GM21381 (cell line): ENCODE results near the gene SEC22C.
A peak's percentile ranks its signal among the peaks of the same experiment; 100 is the strongest.

Experiments
- ATAC-seq: cut with Tn5 transposase; IDR thresholded peaks from one replicate; pipeline ENCODE4 v1.9.1; 2021; ENCODE audit warnings: mild to moderate bottlenecking, moderate library complexity; ENCODE audit not compliant: unreplicated experiment

Gene SEC22C

DNA sequence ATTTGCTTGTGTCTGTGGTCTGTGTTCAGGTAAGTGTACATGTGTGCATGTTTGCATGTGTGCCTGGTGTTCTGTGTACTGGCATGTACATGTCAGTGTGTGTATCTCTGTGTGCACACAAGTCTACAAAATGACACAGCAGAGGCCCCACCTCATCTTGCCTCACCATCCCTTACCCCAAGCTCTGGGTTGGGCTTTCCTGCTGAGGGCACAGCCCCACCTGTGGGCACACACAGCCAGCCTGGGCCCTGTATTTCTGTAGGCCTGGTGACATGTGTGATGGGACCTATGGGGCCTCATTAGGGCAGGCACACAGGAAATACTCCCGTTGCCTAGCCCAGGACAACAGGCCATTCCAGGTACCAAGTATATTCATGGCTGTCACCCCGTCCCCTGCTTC lies 65.8 kb downstream of the SEC22C start:
- no peak for ATAC-seq

DNA sequence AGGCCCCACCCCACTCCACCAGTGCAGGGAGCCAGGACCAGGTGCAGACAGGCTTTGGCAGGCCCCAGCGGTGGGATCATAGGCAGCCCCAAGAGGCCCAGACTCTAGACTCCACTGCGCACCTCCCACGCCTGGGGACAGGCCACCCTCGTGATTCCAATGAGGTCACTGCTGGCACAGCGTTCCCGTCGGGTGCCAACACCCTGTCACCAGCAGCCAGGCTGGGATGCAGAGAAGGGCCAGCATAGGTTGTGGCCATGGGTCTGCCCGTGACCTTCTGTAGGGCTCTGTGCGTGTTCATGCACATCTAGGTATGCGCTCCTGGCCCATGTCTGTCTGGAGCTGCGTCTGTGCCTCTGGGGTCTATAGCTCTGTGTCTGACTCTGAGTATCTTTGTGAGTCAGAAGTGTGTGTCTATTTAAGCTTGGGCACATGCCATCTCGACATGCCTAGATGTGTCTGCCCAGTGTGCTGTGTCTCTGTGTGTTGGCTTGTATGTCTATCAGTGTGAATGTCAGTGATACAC lies 66.3 kb downstream of the SEC22C start:
- no peak for ATAC-seq

DNA sequence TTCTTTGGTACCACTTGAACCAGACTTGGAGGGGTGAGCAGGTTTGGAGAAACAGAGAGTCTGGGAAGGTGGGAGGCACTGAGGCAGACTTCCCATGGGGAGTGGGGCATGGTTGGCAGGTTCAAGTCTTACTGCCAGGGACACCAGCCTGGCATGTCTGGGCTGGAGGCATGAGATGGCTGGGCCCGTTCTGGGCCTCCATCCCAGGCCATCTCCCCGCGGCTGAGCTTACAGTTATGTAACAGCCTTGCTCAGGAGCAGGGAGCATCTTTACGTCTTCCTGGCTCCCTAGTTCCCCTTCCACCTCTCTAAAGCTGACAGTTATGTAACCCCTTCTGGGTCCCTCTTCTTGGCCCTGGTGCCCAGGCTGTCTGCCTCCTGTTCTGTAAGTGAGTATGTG lies 66.9 kb downstream of the SEC22C start:
- ATAC-seq, result no peak

DNA sequence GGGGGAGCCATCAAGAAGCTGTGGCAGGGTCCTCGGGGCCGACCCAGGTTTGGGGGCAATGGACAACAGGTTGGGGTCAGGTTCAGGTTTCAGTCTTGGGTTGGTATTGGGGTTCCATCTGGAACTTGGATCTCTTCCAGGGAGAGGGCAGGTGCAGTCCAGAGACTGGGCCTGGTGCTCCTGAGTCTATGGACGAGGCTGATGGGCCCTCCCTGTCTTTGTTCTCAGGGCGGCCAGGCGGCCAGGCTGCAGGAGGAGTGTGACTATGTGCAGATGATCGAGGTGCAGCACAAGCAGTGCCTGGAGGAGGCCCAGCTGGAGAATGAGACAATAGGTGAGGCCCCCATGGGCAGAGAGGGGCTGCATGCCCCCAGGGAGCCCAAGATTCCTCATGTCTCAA lies 68.2 kb downstream of the SEC22C start:
- no peak for ATAC-seq

DNA sequence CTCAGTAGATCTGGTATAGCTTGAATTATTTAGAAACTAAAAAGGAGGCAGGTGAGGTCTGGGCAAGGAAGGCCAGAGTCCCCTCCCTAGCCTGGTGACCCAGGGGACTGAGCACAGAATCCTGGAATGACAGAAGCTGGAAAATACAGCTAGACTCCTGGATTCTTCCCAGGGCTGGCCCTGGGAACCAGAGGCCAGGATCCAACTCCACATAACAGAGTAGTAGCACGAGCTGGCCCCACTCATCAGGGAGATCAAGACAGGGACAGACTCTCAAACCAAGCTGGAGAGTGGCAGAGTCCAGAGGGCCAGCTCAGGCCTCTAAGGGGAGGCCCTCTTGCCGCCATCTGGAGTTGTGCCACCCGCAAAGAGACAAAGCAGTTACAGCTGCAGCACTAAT lies 68.6 kb downstream of the SEC22C start:
- no peak for ATAC-seq

DNA sequence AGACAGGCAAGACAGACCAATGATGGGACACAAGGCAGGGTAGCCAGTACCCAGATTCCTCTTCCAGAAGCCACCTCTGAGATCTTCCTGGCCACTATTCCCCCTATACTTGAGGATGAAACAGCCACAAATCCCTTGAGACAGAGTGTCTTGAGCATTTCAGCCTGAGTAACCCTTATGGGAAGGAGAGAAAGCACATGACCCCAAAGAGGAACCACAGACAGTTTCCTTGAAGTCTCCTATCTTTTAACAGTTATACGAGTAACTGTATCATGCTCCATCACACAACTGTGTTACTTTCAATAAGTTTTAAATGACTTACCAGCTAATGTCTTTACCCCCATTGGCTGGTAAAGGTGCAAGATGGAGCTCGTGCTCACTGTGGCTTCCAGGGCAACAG lies 70.0 kb downstream of the SEC22C start:
- no peak for ATAC-seq

DNA sequence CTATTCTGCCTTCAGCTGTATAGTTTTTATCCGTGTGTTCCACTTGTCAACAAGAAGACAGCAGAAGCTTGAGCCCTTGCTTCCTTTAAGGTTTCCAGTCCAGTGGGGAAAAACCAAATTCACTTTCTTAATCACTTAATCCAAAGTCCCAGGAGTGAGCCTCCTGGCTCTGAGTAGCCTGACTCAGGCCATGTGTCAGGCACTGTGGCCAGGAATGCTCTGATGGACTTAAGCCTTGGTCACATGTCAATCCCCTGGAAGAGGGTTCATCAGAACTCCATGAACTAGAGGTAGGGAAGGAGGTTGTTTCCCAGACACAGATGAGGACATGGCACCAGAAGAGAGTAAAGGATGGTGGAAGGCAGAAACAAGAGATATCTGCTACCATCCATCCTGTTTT lies 70.6 kb downstream of the SEC22C start:
- ATAC-seq, result no peak

DNA sequence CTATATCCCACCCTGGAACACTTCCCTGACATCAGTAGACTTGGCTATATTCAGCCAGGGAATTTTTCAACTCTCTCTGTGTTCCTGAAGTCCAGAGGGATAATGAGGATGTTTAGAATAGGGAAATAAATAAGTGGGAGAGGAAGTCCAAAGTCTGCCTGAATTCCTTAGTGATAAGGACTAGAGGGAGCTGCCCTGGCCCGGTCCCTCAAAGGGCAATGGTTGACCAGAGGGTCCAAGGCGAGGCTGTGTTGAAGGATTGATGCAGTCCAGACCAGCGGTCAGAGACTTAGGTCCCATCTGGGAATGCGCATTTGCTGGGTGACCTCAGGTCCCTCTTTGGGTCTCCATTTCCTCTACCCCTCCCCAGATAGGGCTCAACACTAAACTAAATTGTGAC lies 71.4 kb downstream of the SEC22C start:
- ATAC-seq, result no peak

DNA sequence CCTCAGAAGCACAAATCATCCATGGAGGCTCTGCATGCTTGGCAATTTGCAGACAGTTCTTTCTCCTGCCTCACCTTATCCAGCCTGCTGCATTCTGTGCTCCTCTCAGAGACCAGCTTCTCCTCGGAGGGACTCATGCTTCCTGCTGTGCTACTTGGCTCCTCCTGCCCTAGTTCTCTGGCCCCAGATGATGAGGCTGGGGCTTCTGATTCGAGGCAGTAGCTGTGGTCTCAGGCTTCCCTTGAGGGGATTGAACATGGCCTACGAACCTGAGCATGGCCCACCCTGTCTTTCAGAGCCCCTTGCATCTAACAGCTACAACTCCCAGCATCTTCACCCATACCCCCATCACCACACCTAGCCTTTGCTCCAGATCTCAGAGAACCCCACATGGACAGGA lies 72.7 kb downstream of the SEC22C start:
- ATAC-seq, result no peak

DNA sequence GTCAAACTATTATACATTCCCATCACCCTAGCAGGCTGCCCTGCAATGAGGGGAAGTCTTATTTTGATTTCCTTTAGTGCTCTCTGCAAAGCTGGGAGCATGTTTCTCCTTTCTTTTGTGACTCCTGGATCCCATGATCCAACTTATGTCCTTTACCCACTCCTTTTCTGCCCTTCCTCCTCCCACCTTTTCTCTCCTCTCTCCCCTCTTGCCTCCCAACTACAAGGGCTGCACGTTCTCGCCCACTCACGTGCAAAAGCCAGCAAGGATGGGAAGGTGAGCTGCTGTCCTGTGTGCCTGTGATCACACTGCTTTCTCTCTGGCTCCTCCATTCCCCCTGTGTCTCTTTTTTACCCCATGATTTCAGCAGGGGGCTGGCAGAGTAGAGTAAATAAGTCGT lies 73.2 kb downstream of the SEC22C start:
- no peak for ATAC-seq

DNA sequence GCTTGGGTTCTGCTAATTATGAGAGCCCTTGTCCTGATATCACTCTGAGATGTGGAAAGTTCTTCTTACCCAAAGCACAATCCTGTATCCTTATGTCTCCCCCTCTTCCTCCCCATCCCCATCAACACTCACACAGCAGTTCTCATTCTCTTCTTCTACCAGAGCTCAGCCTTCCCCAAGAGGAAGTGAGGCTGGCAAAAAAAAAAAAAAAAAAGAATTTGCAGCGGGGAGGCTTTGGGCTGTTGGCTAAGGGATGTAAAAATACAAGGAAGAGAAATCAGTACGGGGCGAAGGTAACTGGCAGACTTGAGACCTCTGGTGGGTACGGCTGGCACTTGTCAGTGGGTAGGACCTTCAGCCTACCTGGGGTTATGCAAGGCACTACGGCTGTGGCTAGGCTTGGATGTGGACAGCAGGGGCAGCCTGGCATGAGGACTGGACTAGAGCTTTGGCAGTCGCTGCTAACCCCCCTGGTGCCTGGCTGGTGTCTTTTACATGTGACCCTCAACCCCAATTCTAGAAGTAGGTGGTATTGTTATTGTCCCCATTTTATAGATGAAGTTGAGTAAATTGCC lies 73.9 kb downstream of the SEC22C start:
- no peak for ATAC-seq

DNA sequence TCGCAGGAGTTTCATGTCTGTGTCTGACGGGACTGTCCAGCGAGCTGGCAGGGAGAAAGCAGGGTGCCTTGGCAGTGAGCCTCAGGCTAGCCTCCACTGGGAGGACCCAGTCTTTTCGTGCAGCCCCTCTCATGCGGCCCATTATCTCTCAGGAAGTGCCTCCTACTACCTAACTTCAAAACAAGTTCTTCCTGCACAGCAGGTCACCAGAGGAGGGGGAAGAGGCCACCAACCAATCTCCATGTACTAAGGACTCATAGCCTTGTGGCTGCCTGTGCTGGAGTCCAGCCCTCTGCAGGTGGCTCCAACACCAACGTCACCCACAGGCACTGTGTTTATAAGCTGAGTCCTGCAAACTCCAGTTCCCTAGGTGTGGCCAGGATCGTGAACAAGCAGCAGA lies 74.5 kb downstream of the SEC22C start:
- no peak for ATAC-seq

DNA sequence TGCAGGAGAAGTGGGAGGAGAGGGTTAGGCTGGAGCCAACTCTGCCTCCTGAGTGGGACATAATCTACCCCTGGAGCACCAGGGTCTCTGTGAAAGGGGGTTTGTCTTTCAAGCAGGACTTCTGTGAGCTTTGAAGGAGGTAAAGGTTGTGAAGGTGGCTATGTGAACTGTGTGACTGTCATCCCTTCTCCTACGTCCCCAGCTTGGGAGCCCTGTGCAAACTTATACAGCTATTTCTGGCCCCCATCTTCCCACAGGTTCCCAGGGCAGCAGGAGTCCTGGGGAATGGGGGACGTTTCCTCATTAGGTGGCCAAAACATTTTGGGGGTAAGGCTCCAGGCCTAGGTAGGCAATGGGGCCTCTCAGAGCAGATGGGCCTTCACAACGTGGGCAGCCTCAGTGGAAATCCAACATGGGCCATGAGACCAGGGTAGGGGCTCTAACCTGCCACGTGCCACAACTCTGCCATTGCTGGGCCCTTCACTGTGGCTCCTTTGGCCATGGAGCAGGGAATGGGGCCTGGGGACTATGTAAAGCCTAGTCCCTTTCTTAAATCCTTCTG lies 75.8 kb downstream of the SEC22C start:
- ATAC-seq, result no peak

DNA sequence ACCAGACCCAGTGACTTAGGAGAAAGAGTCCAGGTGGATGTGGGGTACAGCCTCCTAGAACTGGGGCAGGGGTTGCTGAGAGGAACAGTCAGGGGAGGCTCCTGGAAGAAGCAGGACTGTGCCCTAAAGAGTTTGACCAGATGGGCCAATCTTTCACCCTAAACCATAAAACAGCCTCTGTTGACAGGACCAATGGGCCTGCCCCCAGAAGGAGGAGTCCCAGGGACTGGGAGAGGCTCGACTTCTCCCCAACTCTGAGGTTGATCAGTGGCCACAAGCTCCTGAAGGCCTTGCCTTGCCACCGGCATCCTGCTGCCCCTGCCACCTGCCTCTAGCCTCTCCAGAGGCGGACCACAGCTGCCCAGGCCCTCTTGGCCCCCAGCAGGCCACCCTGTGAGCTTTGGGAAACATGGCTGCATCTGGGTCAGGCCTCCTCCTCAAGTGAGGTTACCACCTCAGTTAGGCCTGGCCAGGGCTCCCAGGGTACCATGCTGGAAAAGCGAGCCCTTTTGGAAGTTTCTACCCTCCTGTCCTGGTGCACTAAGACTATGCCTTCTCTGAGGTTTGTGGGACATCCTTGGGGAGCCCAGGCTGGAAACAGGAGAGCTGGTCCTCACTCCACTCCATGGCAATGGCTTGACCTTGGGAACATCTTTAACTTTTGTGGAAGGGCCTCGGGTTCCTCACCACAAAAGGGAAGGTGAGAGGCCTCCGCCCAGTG lies 76.5 kb downstream of the SEC22C start:
- ATAC-seq, result no peak

DNA sequence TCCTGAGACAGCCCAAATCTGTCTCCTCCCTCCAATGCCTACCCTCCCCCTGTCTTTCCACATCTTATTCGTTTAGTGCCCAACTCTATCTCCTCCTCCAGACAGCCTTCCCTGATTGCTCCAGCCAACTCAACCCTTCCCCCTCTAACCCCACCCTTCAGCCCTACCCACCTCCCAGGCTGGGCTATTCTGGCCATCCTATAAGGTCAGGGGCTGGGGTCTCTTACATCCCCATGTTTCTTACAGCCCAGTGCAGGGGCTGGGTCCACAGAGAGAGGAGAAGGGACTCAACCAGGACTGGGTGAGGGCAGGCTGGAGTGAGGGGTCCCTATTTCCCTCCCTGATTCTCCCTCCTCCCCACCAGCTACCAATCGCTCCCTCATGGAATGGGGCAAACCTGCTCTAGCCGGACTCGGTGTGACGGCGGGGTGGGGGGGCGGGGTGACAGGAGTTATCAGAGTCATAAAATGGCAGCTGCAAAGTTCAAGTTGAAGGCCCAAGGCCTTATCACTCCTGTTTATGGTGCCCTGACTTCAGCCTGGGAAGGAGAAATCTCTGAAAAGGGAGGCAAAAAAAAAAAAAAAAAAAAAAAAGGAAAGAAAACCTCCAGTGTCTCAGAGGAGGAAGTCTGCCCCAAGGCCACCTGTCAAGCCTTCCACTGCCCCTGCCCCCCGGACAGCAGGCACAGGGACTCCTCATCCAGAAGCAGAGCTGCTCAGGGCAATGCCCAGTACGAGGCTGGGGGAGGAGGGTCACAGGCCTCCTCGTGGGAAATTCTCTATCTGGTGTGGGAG lies 77.2 kb downstream of the SEC22C start:
- no peak for ATAC-seq

DNA sequence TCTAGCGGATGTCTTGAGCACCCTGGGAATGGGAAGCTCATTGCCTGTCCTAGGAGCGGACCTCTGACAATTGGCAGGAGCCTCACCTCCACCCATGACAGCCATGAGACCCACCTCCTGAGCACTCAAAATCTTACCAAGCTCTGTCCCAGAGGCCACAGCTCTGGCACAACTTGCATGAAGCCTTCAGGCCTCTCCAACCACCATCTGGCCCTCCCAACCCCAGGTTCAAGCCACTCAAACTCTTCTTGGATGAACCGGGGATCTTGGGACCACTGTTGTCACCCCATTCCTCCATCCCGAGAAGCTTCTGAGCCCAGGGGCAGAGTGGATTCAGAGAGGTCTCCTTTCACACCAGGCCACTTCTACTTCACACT lies 77.8 kb downstream of the SEC22C start:
- ATAC-seq, result no peak

DNA sequence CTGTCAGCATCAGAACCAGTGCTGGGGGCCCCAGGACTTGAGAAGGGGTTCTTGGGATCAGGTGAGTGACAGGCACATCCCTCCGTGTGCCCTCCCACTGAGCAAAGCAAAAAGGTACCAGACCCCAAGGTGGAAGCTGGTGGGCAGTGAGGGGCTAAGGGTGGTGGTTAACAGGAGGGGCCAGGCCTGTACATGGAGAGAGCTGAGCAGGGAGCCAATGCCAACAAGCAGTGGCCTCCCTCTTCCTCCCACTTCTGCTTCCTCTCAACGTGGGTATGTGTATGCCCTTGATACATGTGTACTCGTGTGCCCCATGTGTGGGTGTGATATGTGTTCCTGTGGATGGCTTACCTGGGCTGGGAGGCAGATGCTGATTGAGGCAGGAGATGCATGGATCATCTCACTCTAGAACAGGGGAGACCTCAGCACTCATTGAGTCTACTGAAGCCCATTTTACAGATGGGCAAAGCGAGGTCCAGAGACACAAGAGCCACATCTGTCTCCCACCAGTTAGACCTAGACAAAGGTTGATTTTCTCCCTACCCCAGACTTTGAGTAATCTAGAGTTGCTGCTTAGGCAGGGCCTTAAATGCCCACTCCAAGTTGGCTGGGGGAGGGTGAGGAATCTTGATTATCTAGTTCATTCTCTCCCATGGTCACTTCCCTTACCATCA lies 78.4 kb downstream of the SEC22C start:
- ATAC-seq, result no peak

DNA sequence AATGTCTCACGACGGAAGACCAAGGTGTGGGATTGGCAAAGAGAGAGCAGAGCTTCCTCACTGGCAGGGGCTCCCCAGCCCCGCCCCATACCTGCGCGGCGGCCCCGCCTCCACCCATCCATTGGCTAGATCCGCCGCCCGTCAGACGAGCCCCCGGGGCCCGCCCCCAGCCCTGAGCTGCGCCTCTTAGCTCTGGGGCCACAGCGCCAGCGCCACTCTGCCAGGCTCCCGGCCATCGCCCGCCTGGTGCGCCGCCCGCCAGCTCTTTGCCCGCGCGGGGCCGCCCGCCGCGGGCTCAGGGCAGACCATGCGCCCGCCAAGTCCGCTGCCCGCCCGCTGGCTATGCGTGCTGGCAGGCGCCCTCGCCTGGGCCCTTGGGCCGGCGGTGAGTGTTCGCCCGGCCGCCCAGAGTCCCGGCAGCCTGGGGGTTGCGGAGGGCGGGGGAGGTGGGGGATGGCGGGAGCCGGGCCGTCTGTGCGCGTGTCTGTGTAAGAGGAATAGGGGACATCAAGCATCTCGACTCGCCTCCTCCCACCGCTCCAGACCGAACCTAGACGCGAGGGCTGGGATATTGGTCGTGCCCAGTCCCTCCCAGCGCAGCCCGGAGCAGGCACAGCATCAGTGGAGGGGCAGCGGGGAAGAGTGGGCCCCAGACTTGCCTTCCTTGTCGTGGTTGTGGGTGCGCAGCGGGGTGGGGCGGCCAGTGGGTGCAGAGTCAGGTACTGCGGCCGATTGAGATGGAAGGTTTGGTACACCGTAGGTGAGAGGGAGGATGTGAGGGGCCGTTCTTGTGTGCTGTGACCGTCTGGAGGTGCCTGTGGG lies 79.1 kb downstream of the SEC22C start, which contains the start of gene VIPR1:
VIPR1 (plus strand) TSS at position 215 of the 822 bp plus-strand sequence; CDS start at position 308, 93 bp downstream.
- ATAC-seq, result peak; percentile 91

DNA sequence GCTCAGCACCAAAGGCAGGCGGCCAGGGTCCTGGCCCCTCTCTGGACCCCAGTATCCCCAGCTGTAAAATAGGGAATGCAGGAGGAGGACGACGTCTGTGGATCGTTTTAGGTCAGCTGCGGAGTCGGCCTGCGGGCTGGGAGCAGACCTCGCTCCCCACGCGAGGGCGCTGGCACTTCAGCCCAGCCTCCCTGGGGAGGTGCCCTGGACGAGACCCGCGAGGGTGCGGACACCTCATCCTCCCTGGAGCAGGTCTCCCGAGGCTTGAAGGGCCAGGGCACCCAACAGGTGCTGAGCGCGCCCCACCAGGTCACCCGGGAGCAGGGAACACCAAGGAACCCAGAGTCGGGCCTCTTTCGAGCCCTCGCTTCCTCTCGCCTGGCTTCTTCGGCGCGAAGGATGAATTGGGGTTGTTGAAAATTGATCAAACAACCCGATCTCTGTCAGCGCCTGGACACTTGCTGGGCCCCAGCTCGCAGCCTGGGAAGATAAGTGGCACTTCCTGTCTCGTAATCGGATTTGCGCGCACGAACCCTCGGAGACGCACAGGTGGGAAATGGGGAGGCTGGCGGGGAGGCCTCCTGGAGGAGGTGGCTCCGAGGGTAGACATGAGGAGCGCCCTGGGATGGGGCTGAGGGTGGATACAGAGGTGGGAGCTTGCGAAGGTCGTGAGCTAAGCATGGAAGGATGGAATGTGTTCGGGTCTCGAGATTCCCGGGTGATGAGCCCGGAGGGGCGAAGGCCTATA lies 79.9 kb downstream of the SEC22C start:
- peak; percentile 21 for ATAC-seq

DNA sequence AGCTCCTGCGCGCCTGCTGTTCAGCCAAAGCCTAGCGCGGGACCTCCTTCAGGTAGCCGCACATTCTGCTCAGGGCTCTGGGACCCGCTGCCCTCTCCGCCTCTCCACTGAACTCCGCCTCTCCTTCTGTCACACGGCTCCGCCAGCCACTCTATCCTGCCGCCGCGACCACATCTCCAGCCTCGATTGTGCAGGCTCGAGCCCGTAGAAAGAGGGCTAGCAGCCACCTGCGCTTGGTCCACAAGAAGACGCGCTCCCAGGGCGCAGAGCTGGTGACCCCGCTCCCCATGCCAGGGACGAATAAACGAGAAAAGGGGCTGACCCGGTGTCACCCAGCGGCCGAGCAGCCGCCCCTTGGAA lies 80.5 kb downstream of the SEC22C start:
- no peak for ATAC-seq
